ENCODE results near the gene MBD5.

DNA sequence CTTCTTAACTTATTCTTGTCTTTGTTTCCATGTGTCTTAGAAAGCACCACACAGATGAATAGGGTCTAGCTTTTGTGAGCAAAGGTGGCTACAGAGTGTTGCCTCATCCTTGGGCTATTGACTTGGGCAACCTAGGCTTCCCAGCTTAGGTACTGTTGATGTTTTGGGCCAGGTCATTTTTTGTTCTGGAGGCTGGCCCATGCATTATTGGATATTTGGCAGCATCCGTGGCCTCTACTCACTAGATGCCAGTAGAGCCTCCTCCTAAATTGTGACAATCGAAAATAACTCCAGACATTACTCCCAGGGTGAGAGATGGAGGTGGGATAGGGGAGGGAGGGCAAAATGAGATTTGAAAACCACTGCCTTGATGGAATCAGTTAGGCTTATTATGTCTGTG lies 496.4 kb downstream of the MBD5 start:
- no peak for TF ChIP-seq CTCF (IDR thresholded peaks at IDR 0.05)
- no peak for TF ChIP-seq POLR2A (IDR thresholded peaks at IDR 0.05)

Measured in Peyer's patch (tissue), 4 donors.